ENCODE results near the gene IL4R. TPM values are rescaled to one million over a fixed set of nuclear protein-coding genes. Genes with fewer than 3 reads are reported as not detected.

IL4R gene
- total and polyA plus RNA-seq, 9 donors, result 11.3 to 39.5 (median 17.4) TPM

DNA sequence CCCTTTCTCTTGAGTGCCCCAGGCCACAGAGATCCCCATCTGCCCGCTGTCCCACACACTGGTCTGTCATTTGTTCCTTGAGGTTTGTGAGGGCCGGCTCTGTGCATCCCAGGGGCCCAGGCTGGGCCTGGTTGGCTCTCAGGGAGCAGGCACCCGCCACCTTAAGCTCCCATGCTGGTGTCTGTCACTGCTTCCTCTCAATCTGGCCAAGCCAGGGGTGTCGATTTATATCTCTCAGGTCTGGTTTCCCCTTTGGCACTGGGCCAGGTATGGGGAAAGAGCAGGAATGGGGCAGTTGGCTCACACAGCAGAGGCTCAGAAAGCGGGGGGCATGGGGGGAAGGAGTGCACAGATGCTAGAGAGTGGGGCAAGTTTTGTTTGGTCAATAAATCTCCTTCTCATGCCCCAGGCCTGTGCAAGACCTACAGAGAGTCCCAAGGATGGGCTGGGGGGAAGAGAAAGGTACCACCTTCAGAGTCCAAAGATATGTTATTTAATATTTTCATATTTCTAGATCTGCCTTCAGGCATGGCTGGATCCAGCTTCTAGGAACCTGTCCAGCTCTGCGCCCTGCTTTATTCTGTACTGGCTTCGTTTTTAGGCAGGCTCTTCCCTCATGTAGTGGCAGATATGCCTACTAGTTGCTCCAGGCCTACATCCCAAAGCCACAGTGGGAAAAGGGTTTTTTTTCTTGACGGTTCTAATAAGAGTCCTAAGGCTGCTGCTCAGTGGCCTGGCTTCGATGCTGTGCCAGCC lies 34.3 kb downstream of the IL4R start:
- H3K9me3 ChIP-seq, result no peaks in the 10 kb centered on the region
- no peaks in the 10 kb centered on the region for H3K4me1 ChIP-seq (ENCODE audit: insufficient read depth)
- H3K4me3 ChIP-seq, result no peak overlapping the region
- H3K27me3 ChIP-seq, result no peaks in the 10 kb centered on the region
- H3K36me3 ChIP-seq, result no peaks in the 10 kb centered on the region
- TF ChIP-seq POLR2A (IDR thresholded peaks at IDR 0.05) (no peak), EP300 (IDR thresholded peaks at IDR 0.05) (no peak)
- TF ChIP-seq, protein P1, sequence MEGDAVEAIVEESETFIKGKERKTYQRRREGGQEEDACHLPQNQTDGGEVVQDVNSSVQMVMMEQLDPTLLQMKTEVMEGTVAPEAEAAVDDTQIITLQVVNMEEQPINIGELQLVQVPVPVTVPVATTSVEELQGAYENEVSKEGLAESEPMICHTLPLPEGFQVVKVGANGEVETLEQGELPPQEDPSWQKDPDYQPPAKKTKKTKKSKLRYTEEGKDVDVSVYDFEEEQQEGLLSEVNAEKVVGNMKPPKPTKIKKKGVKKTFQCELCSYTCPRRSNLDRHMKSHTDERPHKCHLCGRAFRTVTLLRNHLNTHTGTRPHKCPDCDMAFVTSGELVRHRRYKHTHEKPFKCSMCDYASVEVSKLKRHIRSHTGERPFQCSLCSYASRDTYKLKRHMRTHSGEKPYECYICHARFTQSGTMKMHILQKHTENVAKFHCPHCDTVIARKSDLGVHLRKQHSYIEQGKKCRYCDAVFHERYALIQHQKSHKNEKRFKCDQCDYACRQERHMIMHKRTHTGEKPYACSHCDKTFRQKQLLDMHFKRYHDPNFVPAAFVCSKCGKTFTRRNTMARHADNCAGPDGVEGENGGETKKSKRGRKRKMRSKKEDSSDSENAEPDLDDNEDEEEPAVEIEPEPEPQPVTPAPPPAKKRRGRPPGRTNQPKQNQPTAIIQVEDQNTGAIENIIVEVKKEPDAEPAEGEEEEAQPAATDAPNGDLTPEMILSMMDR (IDR thresholded peaks at IDR 0.05), result no peak
- intact Hi-C loops (cut with DNase I), result loop anchor here in 1 of 4 donors (10.0 kb wide), 1 partner anchor 63 kb away; no protein-coding TSS in a partner anchor
- DNase-seq, result no peak
- H3K27ac ChIP-seq, result no peak overlapping the region
- 77 to 90% (median 88%) methylated on average over 9 of the region's 9 CpGs for WGBS, 3 donors

DNA sequence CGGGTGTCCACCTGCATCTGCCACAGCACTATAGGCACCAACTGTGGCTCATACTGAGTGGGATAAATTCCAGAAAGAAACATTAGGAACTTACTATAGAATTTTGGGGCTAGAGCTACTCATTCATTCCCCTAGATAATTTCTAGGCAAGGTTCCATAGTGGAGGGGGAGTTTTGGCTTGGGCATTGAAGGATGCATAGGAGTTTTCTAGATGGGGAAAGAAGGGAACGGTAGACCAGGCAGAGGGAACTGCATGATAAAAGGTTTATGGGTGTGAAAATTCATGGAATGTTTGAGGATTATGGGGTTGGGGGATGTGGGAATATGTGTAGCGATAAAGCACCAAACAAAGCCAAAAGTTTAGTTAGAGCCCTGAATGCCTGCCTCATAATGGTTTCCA lies 35.5 kb downstream of the IL4R start:
- Histone ChIP-seq H3K9me3 (no peaks in the 10 kb centered on the region), H3K36me3 (no peaks in the 10 kb centered on the region), H3K4me1 (ENCODE audit: insufficient read depth) (no peaks in the 10 kb centered on the region), H3K4me3 (no peak overlapping the region), H3K27ac (no peak overlapping the region), H3K27me3 (no peaks in the 10 kb centered on the region)
- DNase-seq, result no peak
- intact Hi-C loops (cut with DNase I), result loop anchor here in 1 of 4 donors (10.0 kb wide), 1 partner anchor 64 kb away; no protein-coding TSS in a partner anchor
- WGBS, 3 donors, result 94 to 95% (median 94%) methylated on average over 3 of the region's 3 CpGs
- TF ChIP-seq, protein P1 (IDR thresholded peaks at IDR 0.05), result no peak
- TF ChIP-seq EP300 (IDR thresholded peaks at IDR 0.05) (no peak), POLR2A (IDR thresholded peaks at IDR 0.05) (no peak)

DNA sequence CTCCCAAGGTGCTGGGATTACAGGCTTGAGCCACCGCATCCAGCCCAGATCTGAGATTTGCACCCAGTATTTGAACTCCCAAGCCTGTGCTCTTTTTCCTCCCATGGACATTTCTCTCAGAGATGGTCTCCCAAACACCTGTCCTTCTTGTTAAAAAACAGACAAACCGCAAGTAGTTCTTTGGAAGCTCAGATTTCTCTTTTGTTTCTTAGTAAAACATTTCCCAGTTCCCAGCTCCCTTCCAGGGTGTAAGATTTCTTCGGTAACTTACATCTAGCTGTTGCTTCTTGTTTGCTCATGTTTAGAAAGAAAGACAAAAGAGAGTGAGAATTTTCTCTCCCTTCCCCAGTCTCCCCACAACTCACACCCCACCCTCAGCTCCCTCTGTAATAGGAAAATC lies 36.2 kb downstream of the IL4R start:
- Histone ChIP-seq H3K27me3 (no peaks in the 10 kb centered on the region), H3K4me3 (no peak overlapping the region), H3K4me1 (ENCODE audit: insufficient read depth) (no peaks in the 10 kb centered on the region), H3K36me3 (no peaks in the 10 kb centered on the region), H3K9me3 (no peaks in the 10 kb centered on the region), H3K27ac (no peak overlapping the region)
- DNase-seq, result no peak
- TF ChIP-seq, protein P1 (IDR thresholded peaks at IDR 0.05), result no peak
- TF ChIP-seq EP300 (IDR thresholded peaks at IDR 0.05) (no peak), POLR2A (IDR thresholded peaks at IDR 0.05) (no peak)
- intact Hi-C loops (cut with DNase I), result no loop called here
- 74 to 85% (median 85%) methylated on average over 3 of the region's 3 CpGs for WGBS, 3 donors

DNA sequence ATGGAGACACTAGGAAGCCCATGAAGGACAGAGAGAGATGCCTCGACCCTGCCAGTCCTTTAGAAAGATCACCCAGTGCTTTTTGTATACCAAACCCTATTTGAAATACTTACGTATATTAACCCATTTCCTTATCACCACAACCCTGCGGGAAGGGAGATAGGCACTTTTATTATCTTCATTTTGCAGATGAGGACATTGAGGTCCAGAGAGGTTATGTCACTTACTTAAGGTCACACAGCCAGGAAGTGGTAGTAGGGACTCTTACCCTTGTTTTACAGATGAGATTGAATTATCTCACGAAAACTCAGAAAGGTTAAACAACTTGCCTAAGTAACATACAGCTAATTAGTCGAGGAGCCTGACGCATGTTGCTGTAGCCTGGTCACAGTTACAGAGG lies 38.2 kb downstream of the IL4R start:
- Histone ChIP-seq H3K36me3 (no peaks in the 10 kb centered on the region), H3K4me3 (no peak overlapping the region), H3K27me3 (no peaks in the 10 kb centered on the region), H3K27ac (no peak overlapping the region), H3K9me3 (no peaks in the 10 kb centered on the region), H3K4me1 (ENCODE audit: insufficient read depth) (no peaks in the 10 kb centered on the region)
- TF ChIP-seq POLR2A (IDR thresholded peaks at IDR 0.05) (no peak), EP300 (IDR thresholded peaks at IDR 0.05) (no peak)
- TF ChIP-seq, protein P1 (IDR thresholded peaks at IDR 0.05), result no peak
- WGBS, 3 donors, result 91 to 93% (median 91%) methylated on average over 6 of the region's 6 CpGs
- DNase-seq, result no peak
- intact Hi-C loops (cut with DNase I), result no loop called here
